Tibial nerve (tissue), 4 donors: ENCODE data around the gene GRB2. TPM values are rescaled to one million over a fixed set of nuclear protein-coding genes. Genes with fewer than 3 reads are reported as not detected.

Experiments used
- DNase-seq, 2 donors: peaks; one replicate each; pipeline ENCODE4 v3.0.0-alpha.2; 2019; ENCODE audit warnings: low spot score in 2 of 2
- H3K27ac ChIP-seq, 4 donors: fragments of 200-600 bp; sonication (generic) in 3 of 4; one replicate each; pipeline ENCODE4 v1.5.1; 2017 to 2019; ENCODE audit warnings: mild to moderate bottlenecking in 1 of 4
- H3K27me3 ChIP-seq, 2 donors: fragments of 200-600 bp; sonication (generic) in 1 of 2; one replicate each; pipeline versions ENCODE4 v1.5.1 to v1.6.0; 2017 to 2019
- H3K36me3 ChIP-seq, 3 donors: fragments of 200-600 bp; sonication (generic); one replicate each; pipeline ENCODE4 v1.5.1; 2018 to 2019
- H3K4me1 ChIP-seq, 4 donors: fragments of 200-600 bp; sonication (generic) in 3 of 4; one replicate each; pipeline ENCODE4 v1.5.1; 2017 to 2019
- H3K4me3 ChIP-seq, 4 donors: fragments of 200-600 bp; sonication (generic) in 3 of 4; one replicate each; pipeline ENCODE4 v1.5.1; 2017 to 2019; ENCODE audit warnings: mild to moderate bottlenecking in 1 of 4, moderate library complexity in 1 of 4
- H3K9me3 ChIP-seq, 4 donors: fragments of 200-600 bp; sonication (generic) in 3 of 4; one replicate each; pipeline ENCODE4 v1.5.1; 2017 to 2019
- EP300 ChIP-seq, 2 donors: sonication (generic); formaldehyde crosslinking; IDR thresholded peaks; one replicate each; pipeline ENCODE4 v1.6.1; 2017; ENCODE audit warnings: antibody characterized with exemption in 2 of 2, mild to moderate bottlenecking in 1 of 2
- POLR2A ChIP-seq, 2 donors: fragments of 450-650 bp; IDR thresholded peaks; one replicate each; pipeline ENCODE4 v1.6.1; 2017; ENCODE audit warnings: antibody characterized with exemption in 2 of 2, mild to moderate bottlenecking in 2 of 2, moderate library complexity in 2 of 2
- WGBS, 2 donors: methylation state at CpG; one replicate each; pipeline ENCODE4 v1.1.5; 2018; 5-methylcytosine and 5-hydroxymethylcytosine counted together
- total RNA-seq, 4 donors: library from RNA; depleted of rRNA; stranded (reverse); fragments of >200 nt; gene quantifications; one replicate each; pipeline ENCODE4 v1.1.0, GENCODE V29; 2016
- TF ChIP-seq, protein P1 (sequence below), 5 experiments: fragments of 200-600 bp in 3 of 5; fragments of 450-650 bp in 2 of 5; sonication (generic) in 3 of 5; IDR thresholded peaks; one replicate each; pipeline ENCODE4 v1.5.1; 2016 to 2019; ENCODE audit warnings: antibody characterized with exemption in 5 of 5, mild to moderate bottlenecking in 3 of 5, moderate library complexity in 2 of 5

Gene GRB2
- total RNA-seq, 4 donors from 2014 or later, result 77.6 to 139 (median 133) TPM

GRCh38 chr17:75271955-75272847 is 133.3 kb downstream of the GRB2 start:
- H3K36me3 ChIP-seq, result peaks cover 0 to 32% (median 0%) of the 10 kb centered on the region in 3 donors
- no peak for DNase-seq
- no peaks in the 10 kb centered on the region for H3K9me3 ChIP-seq
- peak overlapping the region in 3 of 4 donors; percentile 91 to 97 (median 93) for H3K27ac ChIP-seq
- H3K27me3 ChIP-seq, result no peaks in the 10 kb centered on the region
- H3K4me1 ChIP-seq, result peaks cover 0 to 41% (median 15%) of the 10 kb centered on the region in 4 donors
- WGBS, 2 donors, result 53 to 55% methylated on average over 24 of the region's 24 CpGs
- H3K4me3 ChIP-seq, result peak overlapping the region; percentile 53 to 87 (median 76)
- TF ChIP-seq, protein P1, sequence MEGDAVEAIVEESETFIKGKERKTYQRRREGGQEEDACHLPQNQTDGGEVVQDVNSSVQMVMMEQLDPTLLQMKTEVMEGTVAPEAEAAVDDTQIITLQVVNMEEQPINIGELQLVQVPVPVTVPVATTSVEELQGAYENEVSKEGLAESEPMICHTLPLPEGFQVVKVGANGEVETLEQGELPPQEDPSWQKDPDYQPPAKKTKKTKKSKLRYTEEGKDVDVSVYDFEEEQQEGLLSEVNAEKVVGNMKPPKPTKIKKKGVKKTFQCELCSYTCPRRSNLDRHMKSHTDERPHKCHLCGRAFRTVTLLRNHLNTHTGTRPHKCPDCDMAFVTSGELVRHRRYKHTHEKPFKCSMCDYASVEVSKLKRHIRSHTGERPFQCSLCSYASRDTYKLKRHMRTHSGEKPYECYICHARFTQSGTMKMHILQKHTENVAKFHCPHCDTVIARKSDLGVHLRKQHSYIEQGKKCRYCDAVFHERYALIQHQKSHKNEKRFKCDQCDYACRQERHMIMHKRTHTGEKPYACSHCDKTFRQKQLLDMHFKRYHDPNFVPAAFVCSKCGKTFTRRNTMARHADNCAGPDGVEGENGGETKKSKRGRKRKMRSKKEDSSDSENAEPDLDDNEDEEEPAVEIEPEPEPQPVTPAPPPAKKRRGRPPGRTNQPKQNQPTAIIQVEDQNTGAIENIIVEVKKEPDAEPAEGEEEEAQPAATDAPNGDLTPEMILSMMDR (IDR thresholded peaks at IDR 0.05), result no peak
- TF ChIP-seq POLR2A (IDR thresholded peaks at IDR 0.05) (no peak), EP300 (IDR thresholded peaks at IDR 0.05) (no peak)

DNA sequence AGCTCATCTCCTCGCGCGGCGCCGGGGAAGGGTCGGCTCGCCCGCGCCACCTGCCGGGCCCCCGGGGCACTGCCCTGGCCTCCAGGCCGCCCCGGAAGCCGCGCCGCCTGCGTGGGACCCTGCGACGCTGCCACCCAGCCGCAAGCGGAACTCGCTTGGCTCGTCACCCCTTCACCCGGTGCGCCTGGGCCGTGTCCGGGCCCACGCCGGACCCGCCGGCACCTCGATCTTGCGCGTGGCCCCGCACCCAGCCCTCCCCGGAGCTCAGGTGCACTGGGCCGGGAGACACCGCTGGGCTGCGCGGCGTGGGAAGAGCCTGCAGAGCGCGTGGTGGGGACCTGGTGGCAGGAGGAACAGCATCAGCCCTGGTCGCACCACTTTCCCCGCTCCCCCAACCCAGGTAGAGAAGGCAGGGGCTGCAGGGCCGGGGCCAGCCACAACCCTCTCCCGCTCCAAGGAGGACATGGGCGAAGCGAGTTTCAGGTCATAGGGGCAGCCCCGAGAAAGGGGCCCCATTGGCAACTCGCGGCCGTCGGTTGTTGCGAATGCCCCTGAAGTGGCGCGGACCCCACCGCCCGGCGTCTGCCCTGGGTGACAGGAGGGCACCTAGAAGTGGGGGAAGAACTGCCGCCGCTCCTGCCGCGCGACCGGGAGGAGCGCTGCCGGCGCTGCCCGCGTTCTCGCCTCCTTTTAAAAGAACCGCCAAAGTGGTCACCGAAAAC is 134.1 kb downstream of the GRB2 start:
- DNase-seq, result peak; percentile 53 to 63
- H3K27ac ChIP-seq, result peak overlapping the region; percentile 74 to 97 (median 92)
- H3K4me1 ChIP-seq, result peaks cover 0 to 42% (median 15%) of the 10 kb centered on the region in 4 donors
- no peaks in the 10 kb centered on the region for H3K9me3 ChIP-seq
- peaks cover 0 to 37% (median 0%) of the 10 kb centered on the region in 3 donors for H3K36me3 ChIP-seq
- TF ChIP-seq POLR2A (IDR thresholded peaks at IDR 0.05), result no peak
- peak in 1 of 2 donors; percentile 5 for TF ChIP-seq EP300 (IDR thresholded peaks at IDR 0.05)
- TF ChIP-seq, protein P1 (IDR thresholded peaks at IDR 0.05), result peak; percentile 78 to 99 (median 97)
- H3K27me3 ChIP-seq, result no peaks in the 10 kb centered on the region
- 1% methylated on average over 34 to 72 of the region's 74 CpGs for WGBS, 2 donors
- H3K4me3 ChIP-seq, result peak overlapping the region; percentile 53 to 87 (median 76)

DNA sequence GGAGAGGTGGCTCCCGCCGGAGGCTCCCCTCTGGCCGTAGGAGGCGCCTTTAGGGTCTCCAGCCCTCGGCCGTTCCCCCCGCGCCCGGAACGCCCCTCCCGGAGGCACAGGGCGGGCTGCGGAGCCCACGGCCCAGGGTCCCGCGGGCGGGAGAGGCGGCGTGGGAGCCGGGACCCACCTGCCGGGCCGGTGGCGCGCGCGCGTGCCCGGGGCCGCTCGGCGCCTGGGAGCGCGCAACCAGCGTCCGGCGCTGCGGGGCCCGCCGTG is 134.6 kb downstream of the GRB2 start, which contains the start of gene MIF4GD:
MIF4GD (minus strand) TSS at position 266 of the 267 bp plus-strand sequence. CDS start 1,036 bp downstream, outside the sequence.
- no peaks in the 10 kb centered on the region for H3K27me3 ChIP-seq
- H3K27ac ChIP-seq, result peak within 1 kb of the TSS; percentile 74 to 97 (median 94)
- peak within 1 kb of the TSS; percentile 53 to 91 (median 86) for H3K4me3 ChIP-seq
- DNase-seq, result no peak
- 0 to 2% methylated on average over 9 to 17 of the region's 39 CpGs for WGBS, 2 donors
- no peaks in the 10 kb centered on the region for H3K9me3 ChIP-seq
- H3K4me1 ChIP-seq, result peaks cover 0 to 42% (median 15%) of the 10 kb centered on the region in 4 donors
- TF ChIP-seq, protein P1 (IDR thresholded peaks at IDR 0.05), result no peak
- TF ChIP-seq POLR2A (IDR thresholded peaks at IDR 0.05), result peak; percentile 19 to 53
- H3K36me3 ChIP-seq, result peaks cover 0 to 42% (median 0%) of the 10 kb centered on the region in 3 donors

DNA sequence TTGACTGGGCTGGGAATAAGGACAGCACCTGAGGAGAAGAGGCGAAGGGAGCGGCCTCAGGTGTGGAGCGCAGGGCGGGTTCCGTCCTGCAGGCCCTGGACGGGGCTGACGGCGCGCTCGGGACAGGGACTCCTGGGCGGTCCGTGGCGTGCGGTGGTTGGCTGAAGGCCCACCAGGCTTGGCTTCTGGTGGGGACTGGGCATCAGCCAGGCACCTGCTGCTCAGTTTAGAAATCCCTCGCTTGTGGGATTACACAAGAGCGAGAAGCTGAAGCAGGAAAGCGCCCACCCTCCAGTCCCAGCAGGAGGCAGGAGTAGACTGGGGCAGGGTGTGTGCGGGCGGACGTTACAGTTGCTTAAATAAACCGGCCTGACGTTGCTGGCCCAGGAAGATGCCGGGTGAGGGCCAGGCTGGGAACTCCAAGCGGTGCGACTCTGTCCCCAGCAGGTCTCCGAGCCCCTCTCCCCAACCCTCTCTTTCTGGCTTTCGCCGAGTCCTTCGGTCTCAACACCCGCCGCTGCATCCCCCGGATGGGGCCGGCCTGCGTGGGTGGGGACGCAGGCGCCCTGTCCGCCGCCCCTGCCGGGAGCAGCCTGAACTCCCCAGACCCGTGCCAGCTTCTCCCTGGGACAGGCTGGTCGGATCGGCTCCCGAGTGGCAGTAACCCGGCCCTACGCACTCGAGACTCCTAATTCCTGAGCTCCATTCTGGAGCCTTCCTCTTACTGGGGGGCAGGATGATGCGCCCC is 135.1 kb downstream of the GRB2 start:
- Histone ChIP-seq H3K4me1 (peaks cover 0 to 42% (median 15%) of the 10 kb centered on the region in 4 donors), H3K36me3 (peaks cover 0 to 45% (median 0%) of the 10 kb centered on the region in 3 donors), H3K4me3 (peak overlapping the region; percentile 53 to 91 (median 85)), H3K27me3 (no peaks in the 10 kb centered on the region), H3K9me3 (no peaks in the 10 kb centered on the region), H3K27ac (peak overlapping the region; percentile 74 to 97 (median 94))
- TF ChIP-seq, protein P1 (IDR thresholded peaks at IDR 0.05), result peak in 1 of 5 experiments; percentile 10
- TF ChIP-seq EP300 (IDR thresholded peaks at IDR 0.05) (peak in 1 of 2 donors; percentile 35), POLR2A (IDR thresholded peaks at IDR 0.05) (no peak)
- 0 to 2% methylated on average over 20 to 32 of the region's 47 CpGs for WGBS, 2 donors
- peak in 1 of 2 donors; percentile 35 for DNase-seq
